Fibroblast of the conjunctiva (primary cell): ENCODE measurements around the gene TAF1B.

Source experiments
- DNase-seq: peaks from one replicate; pipeline ENCODE4 v3.0.0-alpha.2; 2010; ENCODE audit warnings: low read depth

TAF1B gene

DNA sequence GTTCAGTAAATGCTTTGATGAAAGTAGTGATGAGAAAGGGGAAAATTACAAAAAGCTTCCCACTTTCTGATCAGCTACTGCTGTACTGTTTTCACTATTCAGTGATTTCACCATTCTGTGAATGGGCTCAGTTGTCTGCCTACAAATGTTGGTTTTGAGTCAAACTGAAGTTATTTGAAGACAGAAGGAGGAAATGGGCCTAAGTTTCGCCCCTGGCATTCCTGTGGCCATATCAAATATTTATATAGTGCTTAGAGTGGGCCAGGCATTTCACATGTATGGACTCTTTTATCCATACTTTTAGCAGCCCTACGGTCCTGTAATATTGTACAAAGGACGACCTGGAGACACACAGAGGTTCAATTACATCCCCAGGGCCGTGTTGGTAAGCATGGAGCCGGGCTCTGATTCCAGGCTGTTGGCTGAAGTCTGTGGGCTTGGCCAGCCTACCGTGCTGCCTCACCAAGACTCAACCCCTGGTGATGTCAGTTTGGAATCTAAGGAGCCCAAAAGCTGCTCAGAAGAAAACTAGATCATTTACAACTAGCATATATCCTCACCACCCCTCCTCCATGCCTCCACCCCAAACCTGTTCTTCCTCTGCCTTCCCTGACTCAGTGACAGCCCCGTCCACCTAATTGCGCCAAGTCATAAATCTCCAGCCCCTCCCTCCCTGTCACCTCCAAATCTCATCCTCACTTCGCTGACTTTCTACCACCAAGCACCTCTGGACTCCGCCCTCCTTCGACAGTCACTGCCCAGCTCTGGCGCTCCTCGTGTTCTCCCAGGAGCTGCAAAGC is 98.1 kb downstream of the TAF1B start:
- DNase-seq, result peak; percentile 13

DNA sequence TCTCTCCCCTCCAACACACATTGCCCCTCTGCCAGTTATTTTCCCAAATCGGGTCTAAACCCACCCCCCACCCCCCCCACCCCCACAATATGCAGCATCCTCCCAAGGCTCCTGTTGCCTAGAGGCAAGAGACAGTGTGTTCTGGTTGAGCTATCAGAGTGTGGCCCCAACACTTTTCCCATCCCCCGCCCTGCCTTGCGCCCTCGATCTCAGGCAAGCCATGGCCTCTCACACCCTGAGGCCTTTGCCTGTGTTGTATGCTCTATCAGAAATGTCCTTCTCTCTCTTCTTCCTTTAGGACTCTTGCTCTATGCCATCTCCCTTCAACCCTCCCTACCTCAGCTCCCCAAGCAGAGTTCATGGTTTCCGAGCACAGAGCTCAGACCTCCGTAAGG is 98.7 kb downstream of the TAF1B start:
- no peak for DNase-seq

- DNase-seq, result no peak
Measured at GRCh38 chr2:9944330-9944758, 101.1 kb downstream of the TAF1B start.

- DNase-seq, result no peak
Measured at GRCh38 chr2:9945596-9945995, 102.3 kb downstream of the TAF1B start.

DNA sequence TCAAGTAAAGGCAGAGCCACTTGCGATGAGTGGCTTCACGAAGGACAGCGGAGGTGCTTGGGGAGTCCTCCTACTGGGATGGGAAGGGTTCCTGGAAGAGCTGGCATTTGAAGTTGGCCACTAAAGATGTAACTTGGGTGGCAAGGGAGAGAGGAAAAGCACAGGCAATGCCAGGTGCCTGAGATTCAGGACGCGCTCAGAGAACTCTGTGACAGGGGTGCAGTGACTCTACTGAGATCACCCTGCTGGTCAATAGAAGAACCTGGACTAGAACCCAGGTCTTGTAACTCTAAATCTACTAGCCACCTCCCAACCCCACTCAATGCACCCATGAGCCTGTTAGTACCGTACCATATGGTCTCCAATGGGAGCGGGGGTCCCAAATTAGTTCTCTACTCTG is 102.8 kb downstream of the TAF1B start:
- DNase-seq, result no peak

- DNase-seq, result no peak
Measured at GRCh38 chr2:9946818-9947217, 103.5 kb downstream of the TAF1B start.

DNA sequence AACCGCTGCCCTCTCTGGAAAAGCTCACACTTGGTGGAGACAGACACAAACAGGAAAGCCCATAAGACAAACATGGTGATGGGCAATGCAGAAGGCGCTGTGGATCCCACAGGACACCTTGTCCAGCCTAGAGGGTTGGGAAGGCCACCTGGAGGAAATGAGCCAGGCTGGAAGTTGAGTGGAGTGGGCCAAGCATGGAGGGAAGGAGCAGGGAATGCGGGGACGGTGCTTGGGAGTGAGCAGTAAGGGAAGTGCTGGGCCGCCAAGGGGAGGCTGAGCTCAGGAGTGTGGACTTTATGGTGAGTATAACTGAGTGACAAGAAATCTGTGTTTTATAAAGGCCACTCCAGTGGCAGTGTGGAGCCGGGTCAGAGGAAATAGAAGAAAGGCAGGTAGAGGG is 105.4 kb downstream of the TAF1B start:
- DNase-seq, result no peak

GRCh38 chr2:9949239-9949991 is 106.1 kb downstream of the TAF1B start:
- no peak for DNase-seq

DNA sequence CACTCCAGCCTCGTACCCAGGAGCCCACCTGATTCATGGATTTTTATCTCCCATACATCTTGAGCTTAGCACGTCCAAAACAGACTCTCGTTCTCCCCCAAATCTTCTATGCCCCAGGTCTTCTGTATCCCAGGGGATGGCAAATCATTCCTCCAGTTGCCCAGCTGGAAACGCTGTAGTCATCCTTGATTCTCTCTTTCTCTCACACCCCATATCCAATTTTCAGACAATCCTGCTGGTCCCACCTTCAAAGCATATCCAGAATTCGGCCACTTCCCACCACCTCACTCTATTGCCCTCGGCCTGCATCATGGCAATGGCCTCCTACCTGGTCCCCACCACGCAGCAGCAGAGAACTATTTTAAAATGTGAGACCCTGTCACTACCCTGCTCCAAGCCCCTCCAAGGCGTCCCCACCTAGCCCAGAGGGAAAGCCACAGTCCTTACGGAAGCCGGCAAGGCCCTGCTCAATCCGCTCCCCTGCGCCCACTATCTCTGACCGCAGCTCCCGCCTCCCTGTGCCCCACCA is 106.8 kb downstream of the TAF1B start:
- no peak for DNase-seq

- DNase-seq, result no peak
Measured at GRCh38 chr2:9950521-9951271, 107.4 kb downstream of the TAF1B start.

GRCh38 chr2:9951272-9951521 is 107.9 kb downstream of the TAF1B start:
- DNase-seq, result no peak

DNA sequence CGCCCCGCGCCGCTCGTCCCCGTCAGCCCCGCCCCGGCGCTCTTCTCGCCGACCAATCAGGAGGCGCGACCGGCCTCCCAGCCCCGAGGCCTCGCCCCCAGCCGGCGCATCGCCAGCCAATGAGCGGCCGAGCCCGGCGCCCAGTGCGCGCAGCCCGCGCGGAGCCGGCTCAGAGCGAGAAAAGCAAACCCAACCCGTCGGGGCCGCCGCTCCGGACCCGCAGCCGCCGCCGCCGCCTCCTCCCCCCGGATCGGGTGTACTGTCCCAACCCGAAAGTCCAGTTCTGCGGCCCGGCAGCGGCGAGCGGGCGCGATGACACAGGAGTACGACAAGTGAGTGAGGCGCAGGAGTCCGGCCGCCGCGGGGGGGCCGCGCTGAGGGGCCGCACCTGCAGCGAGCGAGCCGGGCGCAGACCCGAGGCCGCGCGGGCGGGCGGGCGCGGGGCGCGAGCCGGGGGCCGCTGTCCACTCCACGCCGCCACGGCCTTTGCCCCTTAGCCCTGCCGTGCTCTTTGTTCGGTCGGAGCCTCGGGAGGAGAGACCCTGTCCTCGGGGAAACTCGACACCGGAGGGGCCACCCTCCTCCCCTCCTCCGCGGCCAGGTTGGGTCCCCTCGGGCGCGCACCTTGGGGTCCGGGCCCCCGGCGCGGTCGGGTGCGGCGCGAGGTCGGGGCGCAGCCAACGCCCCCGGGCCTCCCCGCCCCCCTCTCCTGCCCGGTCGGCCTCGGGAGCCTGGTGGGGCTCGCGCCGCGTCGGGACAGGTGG is 108.4 kb downstream of the TAF1B start, which contains the start of gene GRHL1:
TSS of gene GRHL1 (plus strand) at position 172 of the 764 bp plus-strand sequence. CDS start at position 313, 141 bp downstream.
- DNase-seq, result peak; percentile 75

- DNase-seq, result no peak
Measured at GRCh38 chr2:9952286-9952737, 109.0 kb downstream of the TAF1B start.

DNA sequence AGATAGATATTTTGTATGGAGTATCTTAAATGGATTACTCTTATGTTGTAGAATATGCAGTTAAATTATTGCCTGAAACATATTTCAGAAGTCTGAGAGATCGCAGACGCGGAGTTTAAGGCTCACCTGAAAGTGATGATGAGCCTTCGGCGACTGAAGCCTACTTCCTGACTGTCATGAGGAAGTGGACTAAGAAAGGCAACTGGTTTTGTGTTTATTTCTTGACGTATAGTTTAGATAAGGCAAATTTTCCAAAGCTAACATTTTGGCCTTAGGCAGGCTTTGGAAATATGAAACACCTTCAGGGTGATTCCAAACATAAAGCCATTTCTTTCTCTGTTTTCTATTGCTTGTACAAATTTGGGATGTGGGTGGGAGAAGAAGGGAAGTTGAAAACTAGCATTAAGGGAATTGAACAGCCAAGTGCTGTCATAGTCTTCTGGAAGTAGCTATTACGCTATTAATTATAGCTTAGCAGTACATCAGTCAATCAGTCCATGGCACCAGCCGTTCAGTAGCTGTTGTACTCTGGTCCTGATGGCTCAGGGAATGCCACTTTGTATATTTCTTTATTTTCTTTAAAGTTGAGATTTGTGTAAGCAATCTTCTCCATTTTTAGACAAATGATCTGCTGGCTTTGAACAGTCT is 109.7 kb downstream of the TAF1B start:
- no peak for DNase-seq

DNA sequence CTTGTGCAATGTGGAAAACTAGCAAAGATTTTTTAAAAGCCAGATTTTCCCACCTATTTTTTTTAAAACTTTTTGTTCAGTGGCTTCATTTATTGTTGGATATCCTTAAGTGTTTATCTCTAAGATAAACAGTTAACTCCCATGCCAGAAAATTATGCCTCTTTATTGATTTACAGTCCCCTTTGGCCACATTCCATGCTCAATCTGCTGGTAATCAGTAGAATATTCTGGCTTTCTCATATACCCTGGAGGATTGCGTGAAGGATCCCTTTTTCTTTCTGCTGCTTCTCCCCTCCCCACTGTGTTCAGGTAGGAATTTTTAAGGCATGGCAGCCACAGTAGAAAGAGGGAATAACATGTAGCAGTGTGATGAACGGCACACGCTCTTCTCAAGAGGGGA is 110.9 kb downstream of the TAF1B start:
- no peak for DNase-seq

DNA sequence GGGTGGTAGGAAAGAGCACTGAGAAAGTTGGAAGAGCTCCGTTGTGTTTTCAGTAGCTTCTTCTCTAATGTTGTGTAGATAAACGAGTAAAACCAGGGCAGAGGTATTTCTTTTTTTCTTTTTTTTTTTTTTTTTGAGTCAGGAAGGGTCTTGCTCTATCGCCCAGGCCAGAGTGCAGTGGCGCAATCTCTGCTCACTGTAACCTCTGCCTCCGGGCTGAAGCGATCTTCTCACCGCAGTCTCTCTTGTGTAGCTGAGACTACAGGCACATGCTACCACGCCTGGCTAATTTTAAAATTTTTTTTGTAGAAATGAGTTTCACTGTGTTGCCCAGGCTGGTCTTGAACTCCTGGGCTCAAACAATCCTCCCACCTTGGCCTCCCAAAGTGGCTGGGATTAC is 114.8 kb downstream of the TAF1B start:
- DNase-seq, result no peak

GRCh38 chr2:9959262-9959661 is 116.0 kb downstream of the TAF1B start:
- no peak for DNase-seq

- DNase-seq, result no peak
Measured at GRCh38 chr2:9961013-9961412, 117.7 kb downstream of the TAF1B start.

DNA sequence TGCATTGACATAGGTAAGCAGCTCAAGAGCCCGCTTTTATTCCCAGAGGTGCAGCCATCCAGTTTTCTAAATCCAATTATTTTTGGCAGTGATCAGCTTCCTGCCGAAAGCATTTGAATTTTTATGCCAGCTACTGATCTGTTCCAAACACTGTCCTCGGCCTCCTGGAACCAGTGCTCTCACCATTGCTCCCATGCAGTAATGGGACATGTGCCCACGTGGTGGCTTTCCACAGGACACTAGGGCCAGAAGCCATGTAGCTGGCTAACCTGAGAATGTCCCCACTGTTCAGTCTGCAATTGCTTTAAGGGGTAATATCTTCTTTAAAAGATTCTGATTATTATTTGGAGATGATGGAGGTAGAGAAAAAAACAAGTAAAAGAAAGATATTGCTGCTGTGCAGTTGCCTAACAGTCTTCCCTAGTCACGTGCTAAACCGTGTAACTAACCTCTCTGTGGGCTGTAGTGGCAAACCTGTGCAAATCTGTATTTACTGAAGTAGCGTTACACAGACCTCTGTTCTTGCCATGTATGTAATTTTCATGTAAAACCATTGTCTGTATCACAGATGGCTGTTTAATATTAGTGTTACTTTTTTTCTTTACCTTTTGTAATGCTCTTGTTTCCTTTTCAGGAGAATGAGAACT is 121.2 kb downstream of the TAF1B start:
- no peak for DNase-seq

DNA sequence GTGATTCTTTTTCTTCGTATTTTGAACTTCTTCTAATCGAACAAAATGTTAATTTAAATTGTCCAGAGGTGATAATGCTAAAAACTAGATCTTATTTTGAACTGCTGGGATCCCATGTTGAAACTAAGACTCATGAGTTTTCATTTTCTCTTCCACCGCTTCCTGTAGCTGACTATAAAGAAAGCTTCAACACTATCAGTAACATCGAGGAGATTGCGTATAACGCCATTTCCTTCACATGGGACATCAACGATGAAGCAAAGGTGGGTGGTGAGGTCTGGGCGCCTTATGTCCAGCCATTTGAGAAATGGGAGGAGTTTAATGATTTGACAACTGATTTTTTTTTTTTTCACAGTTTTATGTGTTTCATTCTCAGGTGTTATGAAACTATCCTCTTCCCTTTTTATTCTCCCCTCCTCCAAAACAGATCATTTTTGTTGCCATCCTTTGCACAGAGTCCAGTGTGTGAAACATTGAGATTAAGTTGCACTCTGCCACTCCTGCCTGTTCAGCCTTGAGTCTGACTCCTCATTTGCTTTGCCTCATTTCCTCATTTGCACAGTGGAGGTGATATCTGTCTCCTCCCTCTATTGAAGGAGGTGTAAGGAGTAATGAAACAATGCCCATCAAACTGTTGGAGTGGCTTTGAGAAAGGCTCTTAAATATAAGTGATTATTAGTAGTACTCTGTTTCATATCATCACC is 122.0 kb downstream of the TAF1B start:
- DNase-seq, result no peak
